HG02981 (cell line): ENCODE results near the gene MYO10.
"Not testable (repeated sequence)": the region's sequence is repeated elsewhere in the genome, so short reads cannot be mapped to it uniquely, and the experiment has no call there.

ENCODE experiments used
- ATAC-seq: cut with Tn5 transposase; IDR thresholded peaks from one replicate; pipeline ENCODE4 v1.9.1; 2021; ENCODE audit warnings: mild to moderate bottlenecking, moderate library complexity; ENCODE audit not compliant: unreplicated experiment

MYO10 gene

GRCh38 chr5:16679863-16680262, 256.2 kb downstream of the MYO10 start:
- no peak for ATAC-seq

GRCh38 chr5:16679190-16679589, 256.9 kb downstream of the MYO10 start:
- no peak for ATAC-seq

GRCh38 chr5:16675806-16676205, 260.3 kb downstream of the MYO10 start:
- no peak for ATAC-seq

- no peak for ATAC-seq
Measured at GRCh38 chr5:16674750-16675149, 261.3 kb downstream of the MYO10 start.

GRCh38 chr5:16673241-16674201, 262.6 kb downstream of the MYO10 start:
- ATAC-seq: no peak

- ATAC-seq: no peak
Measured at GRCh38 chr5:16671208-16671607, 264.9 kb downstream of the MYO10 start.

GRCh38 chr5:16669776-16670175, 266.3 kb downstream of the MYO10 start:
- no peak for ATAC-seq

GRCh38 chr5:16668631-16669030, 267.5 kb downstream of the MYO10 start:
- ATAC-seq: no peak

GRCh38 chr5:16668194-16668593, 267.9 kb downstream of the MYO10 start:
- no peak for ATAC-seq

GRCh38 chr5:16666883-16667398, 269.1 kb downstream of the MYO10 start:
- no peak for ATAC-seq

GRCh38 chr5:16666130-16666882, 269.8 kb downstream of the MYO10 start:
- ATAC-seq: no peak

GRCh38 chr5:16665601-16666000, 270.5 kb downstream of the MYO10 start:
- ATAC-seq: no peak

GRCh38 chr5:16664368-16664767, 271.7 kb downstream of the MYO10 start:
- ATAC-seq: no peak

- no peak for ATAC-seq
Measured at GRCh38 chr5:16663840-16664239, 272.2 kb downstream of the MYO10 start.

- no peak for ATAC-seq
Measured at GRCh38 chr5:16661713-16662112, 274.4 kb downstream of the MYO10 start.

- no peak for ATAC-seq
Measured at GRCh38 chr5:16660982-16661381, 275.1 kb downstream of the MYO10 start.

GRCh38 chr5:16659536-16659935, 276.6 kb downstream of the MYO10 start:
- no peak for ATAC-seq

GRCh38 chr5:16656561-16657191, 279.4 kb downstream of the MYO10 start:
- no peak for ATAC-seq

GRCh38 chr5:16654647-16655334, 281.3 kb downstream of the MYO10 start:
- no peak for ATAC-seq

GRCh38 chr5:16648739-16649138, 287.3 kb downstream of the MYO10 start:
- ATAC-seq: not testable (repeated sequence)
